ENCODE results near the gene MITF.

The MITF gene, protein sequence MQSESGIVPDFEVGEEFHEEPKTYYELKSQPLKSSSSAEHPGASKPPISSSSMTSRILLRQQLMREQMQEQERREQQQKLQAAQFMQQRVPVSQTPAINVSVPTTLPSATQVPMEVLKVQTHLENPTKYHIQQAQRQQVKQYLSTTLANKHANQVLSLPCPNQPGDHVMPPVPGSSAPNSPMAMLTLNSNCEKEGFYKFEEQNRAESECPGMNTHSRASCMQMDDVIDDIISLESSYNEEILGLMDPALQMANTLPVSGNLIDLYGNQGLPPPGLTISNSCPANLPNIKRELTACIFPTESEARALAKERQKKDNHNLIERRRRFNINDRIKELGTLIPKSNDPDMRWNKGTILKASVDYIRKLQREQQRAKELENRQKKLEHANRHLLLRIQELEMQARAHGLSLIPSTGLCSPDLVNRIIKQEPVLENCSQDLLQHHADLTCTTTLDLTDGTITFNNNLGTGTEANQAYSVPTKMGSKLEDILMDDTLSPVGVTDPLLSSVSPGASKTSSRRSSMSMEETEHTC

DNA sequence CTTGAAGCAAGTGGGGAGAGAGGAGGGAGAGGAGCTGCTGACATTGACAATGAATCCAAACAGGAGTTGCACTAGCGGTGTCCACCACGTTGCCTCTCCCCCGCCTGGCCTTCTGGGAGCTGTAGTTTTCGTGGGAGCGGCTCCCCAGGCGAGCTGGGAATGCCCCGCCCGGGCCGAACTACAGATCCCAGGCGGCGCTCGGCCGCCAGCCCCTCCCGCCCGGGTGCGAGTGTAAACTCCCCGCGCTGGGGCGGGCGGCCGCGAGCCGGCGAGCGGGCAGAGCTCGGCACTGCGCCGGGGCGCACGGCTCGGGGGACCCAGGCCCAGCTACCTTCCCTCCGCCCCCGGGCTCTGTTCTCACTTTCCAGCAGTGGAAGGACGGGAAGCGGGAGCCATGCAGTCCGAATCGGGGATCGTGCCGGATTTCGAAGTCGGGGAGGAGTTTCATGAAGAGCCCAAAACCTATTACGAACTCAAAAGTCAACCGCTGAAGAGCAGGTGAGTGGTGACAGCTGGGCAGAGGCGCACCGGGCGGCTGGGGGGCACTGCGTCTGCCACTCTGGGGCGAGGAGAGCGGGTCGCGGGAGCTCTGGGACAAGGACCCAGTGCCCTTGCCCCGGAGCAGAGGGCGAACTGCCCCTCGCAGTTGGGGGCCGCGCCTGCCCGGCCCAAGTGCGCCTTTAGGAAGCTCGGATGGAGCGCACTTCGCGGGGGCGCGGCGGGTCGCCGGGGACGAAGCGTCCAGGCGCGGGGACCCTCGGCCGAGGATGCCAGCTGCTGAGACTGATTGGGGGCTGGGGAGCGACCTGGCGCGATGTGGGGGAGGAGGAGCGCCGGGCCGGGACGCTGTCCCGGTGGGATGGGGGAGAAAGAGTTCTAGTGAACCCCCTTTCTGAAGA, at the start of gene MITF:
Gene MITF, plus strand, starts transcription at position 261 of the 899 bp plus-strand sequence. Its CDS starts 134 bp downstream, at position 395.
- DNase-seq (ENCODE audit: low spot score) = peak; percentile 38

DNA sequence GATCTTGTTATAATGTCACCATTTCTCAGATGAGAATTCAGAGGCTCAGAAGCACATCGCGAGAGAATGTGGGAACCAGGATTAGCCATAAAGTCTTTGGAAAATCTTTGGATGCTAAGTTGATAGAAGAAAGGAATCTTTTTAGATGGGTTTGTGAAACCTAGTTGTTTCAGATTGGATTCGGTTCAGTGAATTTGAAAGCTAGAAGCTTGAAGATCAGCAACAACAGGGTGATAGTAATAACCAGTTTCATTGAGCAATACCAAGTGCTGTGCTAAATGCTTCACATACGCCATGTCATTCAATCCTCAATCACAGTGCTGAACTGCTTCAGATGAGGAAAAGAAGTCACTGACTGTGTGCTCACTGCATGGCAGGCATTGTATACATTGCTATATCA, 47.4 kb upstream of the MITF start:
- no peak for DNase-seq (ENCODE audit: low spot score)

DNA sequence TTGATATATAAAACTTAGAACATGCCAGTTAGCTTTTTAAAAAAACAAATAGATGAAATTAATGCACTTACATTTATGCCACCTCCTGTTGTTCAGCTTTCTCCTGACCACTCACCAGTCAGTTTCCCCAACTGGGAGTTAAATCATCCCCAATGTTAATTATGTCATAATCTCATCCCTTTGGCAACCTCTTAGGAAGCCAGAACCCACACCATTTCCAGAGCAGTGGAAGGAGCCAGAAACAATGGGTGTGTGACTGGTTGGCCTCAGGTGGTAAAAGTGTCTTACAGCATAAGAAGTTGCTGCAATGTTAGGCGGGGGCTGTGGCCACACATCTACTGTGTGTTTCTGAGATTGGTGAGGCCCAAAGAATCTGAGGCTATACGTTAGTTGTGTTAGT, 46.5 kb upstream of the MITF start:
- no peak for DNase-seq (ENCODE audit: low spot score)

DNA sequence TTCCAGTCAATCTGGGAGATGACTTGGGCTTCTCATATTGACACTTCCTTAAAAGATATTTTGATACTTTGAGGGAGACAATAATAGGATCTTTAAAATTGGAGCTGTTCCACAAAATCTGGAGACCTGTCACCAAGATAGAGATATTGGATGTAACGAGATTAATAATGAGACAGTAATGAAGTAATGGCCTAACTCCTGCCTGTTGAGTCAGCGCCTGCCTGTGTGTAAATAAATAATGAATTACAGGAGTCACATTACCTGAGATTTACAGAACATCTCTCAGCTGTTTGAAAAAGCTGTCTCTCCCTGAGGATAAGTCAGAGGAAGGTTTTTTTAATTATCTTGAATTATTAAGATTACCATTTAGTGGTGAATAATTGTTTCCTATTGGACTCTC, 43.8 kb upstream of the MITF start:
- no peak for DNase-seq (ENCODE audit: low spot score)

DNA sequence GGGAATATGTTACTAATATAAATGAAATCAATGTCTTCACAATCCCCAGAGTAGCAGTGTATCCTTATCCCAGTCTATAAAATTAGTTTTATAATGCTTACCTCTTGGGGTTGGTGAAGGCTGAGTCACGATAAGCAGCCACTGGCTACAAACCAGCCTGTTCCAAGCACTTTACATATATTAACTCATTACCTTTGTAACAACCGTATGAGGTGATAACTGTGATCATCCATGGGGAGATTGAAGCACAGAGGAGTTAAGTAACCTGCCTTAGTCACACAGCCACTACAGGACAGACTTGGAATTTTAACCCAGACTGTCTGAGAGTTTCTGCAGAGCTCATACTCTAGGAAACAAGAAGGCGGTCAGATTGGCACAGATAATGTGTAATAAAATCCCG, 43.3 kb upstream of the MITF start:
- no peak for DNase-seq (ENCODE audit: low spot score)

DNA sequence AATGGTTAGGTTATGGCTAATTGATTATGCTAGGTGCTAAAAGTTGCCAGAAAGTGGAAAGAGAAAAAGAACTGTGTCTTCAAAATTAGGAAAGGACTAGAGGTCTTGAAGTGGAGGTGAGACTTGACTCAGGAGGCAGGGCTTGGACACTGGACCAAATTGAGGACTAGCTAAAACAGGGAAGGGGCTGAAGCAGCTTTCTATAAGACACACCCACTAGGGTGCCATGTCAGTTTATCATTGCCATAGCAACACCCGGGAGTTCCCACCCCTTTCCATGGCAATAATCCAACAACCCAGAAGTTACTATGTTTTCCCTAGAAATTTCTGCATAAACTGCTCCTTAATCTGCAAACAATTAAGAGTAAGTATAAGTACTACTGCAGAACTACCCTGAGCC, 42.9 kb upstream of the MITF start:
- DNase-seq (ENCODE audit: low spot score) = no peak

DNA sequence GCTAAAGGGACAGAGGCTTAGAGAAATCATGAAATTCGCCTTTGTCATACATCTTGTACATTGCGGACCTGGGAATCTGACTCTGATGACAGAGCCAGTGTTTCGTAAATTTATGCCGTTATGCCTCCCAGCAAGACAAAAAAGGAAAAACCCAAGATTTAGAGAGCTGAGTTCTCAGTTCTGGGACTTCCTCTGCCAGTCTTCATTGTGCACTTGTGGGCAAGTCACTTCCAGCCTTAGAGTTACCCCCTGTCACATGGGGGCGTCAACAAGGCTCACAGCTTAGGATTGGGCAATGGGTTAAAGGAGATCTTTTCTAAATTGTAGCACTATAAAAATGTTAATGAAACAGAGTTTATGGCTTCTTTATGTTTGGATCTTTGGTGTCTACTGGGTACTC, 41.9 kb upstream of the MITF start:
- no peak for DNase-seq (ENCODE audit: low spot score)

DNA sequence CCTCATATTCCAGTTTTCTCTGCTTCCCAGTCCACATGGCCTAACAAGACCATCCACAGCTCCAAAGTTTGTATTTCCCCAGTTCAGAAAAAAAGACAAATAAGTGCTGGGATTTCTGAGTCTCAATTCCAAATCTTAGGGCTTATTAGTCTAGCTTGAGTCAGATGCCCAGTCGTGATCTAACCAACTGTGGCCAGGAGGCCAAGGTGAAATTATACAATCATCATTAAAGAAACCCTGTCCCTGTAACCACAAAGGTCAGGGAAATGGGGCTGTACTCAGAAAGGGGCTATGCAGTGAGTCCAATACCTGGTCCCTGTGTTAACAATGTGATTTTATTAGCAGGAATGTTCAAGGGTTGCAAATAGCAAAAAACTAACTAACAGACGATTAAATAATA, 40.5 kb upstream of the MITF start:
- DNase-seq (ENCODE audit: low spot score) = no peak

DNA sequence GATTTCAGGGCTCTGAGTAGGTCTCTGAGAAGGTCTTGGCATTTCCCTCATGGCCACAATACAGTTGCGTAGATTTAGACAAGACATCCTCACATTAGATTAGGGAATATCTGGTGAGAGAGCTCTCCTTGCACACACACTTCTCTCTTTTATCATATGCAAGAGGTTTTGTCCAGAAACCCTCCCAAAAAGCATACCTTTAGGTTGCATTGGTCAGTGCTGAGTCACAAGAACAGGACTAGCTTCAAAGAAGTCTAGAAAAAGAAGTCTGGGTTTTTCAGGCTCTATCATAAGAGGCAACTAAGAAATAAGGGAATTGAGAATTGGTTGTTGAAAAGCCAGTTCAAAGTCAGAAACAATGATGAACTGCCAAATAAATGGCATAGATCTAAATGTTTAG, 40.1 kb upstream of the MITF start:
- no peak for DNase-seq (ENCODE audit: low spot score)

DNA sequence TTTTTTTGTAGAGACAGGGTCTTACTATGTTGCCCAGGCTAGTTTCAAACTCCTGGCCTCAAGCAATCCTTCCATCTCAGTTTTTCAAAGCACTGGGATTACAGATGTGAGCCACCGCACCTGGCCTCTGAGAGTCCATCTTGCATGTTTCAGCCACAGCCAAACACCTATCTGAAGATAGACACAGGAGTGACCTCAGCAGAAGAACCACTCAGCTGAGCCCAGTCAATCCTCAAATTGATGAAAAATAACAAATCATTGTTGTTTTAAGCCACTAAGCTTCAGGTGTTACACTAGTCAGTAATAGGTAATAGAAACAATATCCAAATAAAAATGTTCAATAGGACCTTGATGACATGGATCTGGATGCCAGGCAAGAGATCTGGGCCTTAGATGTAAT, 38.3 kb upstream of the MITF start:
- DNase-seq (ENCODE audit: low spot score) = no peak

DNA sequence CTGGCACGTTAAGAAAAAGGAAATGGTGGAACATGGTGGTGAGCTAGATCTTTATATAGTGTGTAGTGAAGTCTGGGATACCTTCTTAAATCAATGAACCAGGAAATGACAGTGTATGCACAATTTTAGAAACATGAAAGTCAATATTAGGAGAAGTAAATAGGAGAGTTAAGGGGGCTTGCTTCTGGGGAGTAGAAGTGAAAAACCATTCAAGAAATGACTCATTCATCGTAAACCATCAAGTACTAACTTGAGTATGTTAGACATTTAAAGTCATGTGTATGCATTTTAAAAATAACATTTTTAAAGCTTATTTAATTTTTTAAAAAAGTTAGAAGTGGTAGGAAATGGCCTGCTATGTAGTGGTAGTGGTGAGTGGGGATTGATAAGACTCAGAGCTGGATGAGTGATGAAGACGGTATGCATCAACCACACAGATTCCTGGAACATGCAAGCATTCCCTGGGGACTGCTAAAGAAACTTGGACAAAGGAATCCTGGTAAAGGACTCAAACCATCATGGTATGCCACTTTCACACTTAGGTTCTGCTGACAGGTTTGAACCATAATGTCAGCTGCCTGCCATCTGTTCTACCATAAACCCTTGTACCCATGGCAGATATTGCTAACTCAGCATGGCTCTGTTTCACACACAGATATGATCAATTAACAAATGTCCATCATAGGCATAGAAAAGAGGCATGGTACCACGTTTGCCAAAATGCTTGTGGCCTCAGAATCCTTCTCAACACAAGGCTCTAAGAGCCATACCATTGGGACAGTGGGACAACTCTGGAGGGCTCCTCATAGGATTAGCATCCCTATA, 28.9 kb upstream of the MITF start:
- DNase-seq (ENCODE audit: low spot score) = no peak

DNA sequence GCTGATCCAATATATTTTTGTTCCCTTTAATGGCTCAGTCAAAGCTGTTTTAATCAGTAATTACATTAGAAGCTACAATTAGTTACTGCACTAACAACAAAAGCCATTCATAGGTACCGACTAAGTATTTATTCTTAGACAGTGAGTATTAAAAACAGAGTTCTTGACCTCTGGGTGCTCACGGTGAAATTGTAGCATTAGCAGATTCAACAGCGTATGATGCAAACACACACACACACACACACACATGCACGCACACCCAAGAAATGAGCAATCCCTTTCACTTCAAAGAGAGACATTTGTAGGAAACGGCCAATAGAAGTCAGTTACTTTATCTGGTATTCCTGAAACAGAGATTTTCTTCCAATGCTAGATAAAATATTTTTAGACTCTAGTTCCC, 27.0 kb upstream of the MITF start:
- no peak for DNase-seq (ENCODE audit: low spot score)

DNA sequence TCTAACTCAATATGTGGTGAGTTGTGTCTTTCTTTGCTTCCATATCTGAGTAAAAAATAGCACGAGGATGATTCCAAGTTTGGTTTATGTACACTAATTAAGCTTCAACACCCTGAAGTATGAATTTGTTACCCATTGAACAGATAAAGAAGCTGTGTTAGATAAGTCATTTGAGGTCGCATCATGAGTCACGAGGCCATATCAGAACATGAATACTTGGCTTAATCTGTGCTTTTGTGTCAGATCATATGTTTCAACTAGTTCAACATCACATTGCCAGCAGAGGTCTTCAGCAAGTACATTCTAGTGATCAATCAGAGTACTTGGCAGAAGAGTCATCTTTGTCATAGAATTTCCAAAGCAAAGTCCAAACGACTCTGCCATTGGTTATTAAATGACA, 26.3 kb upstream of the MITF start:
- no peak for DNase-seq (ENCODE audit: low spot score)

DNA sequence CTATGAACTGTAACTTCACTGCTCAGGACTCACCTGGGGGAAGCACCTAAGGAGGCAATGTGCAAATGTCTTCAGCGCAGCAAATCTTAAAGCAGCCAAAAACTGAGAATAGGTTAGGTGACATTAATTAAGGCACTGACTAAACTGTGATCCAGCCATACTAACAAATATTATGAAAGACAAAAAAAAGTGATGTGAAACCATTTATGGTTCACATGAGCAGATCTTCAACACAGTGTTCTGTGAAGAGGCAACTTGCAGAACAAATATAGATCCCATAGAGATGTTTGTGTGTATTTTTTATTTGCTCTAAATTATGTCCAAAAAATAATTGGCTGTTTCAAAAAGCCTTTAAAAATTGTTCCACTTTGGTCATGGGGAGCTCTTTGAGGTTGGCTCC, 24.1 kb upstream of the MITF start:
- peak; percentile 4 for DNase-seq (ENCODE audit: low spot score)

DNA sequence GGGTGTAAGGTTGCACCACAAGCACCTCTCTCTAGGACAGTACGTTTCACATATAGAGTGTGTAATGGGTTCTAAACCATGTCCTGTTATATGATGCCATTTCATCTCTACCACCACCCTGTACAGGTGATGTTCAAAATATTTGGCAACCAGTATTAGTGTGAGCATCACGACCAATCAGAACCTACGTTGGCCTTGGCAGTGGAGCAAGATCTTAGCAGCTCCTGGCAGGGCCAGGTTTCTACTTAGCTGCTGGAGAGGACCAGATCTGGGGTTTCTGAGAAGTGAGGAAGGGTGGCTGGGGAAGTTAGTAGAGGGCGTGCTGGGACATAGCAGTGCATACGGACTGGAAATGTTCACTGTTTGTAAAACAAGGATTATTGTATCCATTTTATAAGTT, 23.1 kb upstream of the MITF start:
- DNase-seq (ENCODE audit: low spot score) = no peak

DNA sequence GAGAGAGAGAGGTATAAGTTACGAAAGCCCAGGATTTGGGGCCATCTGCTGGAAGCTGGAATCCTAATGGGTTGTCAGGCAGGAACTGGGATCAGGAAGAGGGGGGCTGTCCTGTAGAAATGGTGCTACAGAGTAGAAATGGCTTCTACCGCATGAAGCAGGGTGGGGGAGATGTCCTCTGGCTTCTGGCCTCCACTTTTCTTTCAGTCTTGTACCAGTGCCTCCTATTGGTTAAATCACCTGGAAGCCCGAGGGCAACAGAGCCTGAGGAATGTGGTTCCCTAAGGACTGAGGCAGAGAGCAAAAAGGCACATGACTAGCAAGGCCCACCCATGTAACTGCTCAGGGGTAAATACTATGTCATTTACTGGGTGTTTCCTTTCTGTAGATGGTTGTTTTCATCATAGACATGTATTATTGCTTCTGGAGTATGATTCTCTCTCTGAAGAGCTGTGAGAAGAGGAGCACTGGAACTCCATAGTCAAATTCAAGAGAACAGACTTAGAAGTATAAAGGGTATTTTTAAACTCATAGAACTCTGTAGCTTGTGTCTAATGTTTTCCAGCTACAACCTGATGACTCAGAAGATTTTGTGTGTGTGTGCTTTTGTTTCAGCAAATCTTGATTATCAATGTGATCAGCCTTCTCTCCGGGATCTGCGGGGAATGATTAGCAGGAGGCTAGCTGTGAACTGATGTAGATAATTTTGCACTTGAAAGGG, 20.2 kb upstream of the MITF start:
- no peak for DNase-seq (ENCODE audit: low spot score)

DNA sequence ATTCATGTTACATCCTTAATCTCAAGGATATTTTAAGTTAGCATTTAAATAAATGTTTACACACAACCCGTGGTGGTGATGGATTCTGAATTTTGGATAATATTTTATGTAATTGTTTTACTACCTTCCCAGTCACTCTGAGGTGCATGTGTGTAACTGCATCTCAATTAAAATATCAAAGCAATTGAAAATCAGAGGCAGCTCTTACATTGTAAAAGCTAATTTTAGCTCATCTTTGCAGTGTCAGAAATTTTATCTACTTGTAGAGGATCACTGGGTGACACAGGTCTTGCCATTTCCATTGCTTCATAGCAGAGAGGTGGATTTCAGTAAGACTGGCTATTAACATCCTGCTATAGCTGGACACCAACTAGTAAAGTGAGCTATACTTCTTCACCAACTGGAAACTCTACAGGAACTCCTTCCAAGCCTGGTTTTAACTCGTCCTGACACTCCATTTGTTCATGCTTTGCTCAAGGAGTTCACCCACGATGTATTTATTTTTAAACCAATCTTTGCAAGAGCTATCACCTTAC, 19.6 kb upstream of the MITF start:
- no peak for DNase-seq (ENCODE audit: low spot score)

DNA sequence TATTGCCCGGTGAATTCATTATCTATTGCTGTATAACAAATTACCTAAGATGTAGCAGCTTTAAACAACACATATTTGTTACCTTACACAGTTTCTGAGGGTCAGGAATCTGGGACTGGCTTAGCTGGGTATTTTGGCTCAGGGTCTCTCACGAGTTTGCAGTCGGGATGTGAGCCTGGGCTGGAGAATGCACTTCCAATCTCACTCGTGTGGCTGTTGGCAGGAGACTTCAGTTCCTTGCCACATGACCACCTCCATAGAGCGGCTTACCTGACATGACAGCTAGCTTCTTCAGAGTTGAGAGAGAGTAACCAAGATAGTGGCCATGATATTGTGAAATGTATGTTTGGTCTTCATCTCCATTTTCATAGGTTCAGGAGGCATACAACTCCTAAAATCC, 18.4 kb upstream of the MITF start:
- no peak for DNase-seq (ENCODE audit: low spot score)

DNA sequence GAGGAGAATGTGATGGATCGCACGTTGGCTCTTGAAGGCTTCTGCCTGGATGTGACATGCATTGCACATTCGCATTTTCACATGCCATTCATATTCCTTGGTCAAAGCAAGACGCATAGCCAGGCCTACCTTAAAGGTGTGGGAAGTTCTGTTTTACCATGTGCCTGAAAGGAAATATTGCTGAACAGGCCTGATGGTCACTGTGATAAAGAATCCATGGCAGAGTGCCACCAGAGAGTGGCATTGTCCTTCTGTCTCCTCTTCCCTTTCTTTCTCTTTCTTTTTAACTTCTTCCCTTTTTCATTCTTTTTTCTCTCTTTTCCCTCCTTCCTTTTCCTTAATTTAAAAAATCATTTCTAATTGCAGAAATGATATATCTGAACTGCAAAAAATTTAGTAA, 15.9 kb upstream of the MITF start:
- DNase-seq (ENCODE audit: low spot score) = no peak

DNA sequence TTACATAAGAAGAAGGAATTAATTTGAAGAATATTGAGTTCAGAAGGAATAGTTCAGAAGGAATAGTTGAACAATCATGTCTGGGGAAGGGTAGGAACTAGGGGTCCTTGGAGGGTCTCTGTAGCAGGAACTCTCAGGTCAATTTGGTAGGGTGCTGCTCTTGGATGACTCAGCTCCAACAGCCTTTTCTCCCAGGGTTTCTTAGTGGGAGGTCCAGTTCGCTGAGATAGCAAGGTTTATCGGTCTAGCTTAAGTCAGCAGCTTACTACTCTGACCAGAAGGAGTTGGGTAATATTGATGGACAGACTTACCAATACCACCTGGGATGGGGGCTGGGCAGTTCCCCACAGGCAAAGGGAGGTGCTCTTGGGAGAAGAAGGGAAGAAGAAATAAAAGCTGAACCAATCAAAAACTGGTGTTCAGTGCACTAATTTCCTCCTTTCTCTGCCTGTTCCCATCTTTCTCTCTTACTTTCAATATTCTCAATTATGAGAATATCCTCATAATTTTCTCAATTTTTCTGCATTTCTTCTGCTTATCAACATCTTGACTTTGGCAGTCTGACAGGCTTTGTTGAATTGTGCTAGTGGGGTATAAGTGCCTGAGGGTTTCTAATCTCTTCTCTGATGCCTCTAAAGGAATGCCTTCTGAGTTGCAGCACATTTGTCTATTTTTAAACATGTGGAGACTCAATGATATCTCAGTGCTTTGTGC, 14.4 kb upstream of the MITF start:
- DNase-seq (ENCODE audit: low spot score) = no peak

Measured in NAMALWA (cell line).